Endothelial cell of umbilical vein (primary cell): Measurements from ENCODE around the gene IGSF9B. TPM values are rescaled to one million over a fixed set of nuclear protein-coding genes. Genes with fewer than 3 reads are reported as not detected.

Experiments used
- BruUV-seq: library from RNA; stranded (reverse); fragments of 400-500 nt; replicated peaks from 2 replicates; lab custom pipeline; 2021; lab: Mats Ljungman, UMichigan
- CTCF ChIA-PET: fragments of 300-600, 350-600 bp; sonication (Branson Sonifier 250); formaldehyde crosslinking; loops from one replicate; lab custom pipeline; 2021; ENCODE audit warnings: antibody characterized with exemption, inconsistent platforms; lab: Charles Lee
- POLR2A ChIA-PET: fragments of 300-600, 350-600 bp; sonication (Branson Sonifier 250); formaldehyde crosslinking; loops from one replicate; lab custom pipeline; 2021; ENCODE audit warnings: antibody characterized with exemption, inconsistent platforms; lab: Charles Lee
- DNase-seq: peaks from one replicate; pipeline ENCODE4 v3.0.0-alpha.2; 2011; ENCODE audit warnings: low read depth, low spot score
- FAIRE-seq: peaks from 2 replicates; lab custom pipeline; 2011; peaks lifted over from hg19 to GRCh38; lab: Jason Lieb, UNC
- H2AFZ ChIP-seq: 2 replicates; pipeline ENCODE4 v1.6.0; 2012; ENCODE audit warnings: low read depth, low read length, control low read depth, inconsistent platforms
- H3K27ac ChIP-seq: 2 replicates; pipeline ENCODE4 v1.5.1; 2011; ENCODE audit warnings: low read depth, mild to moderate bottlenecking, control low read depth, low read length, moderate library complexity; ENCODE audit not compliant: insufficient read depth
- H3K27me3 ChIP-seq, 2 experiments: 2 replicates each; pipeline versions ENCODE4 v1.6.0 to v1.6.1; 2011; ENCODE audit warnings: low read length in 2 of 2, mixed read lengths in 1 of 2; ENCODE audit not compliant: control insufficient read depth in 2 of 2, insufficient read depth in 2 of 2
- H3K36me3 ChIP-seq, 2 experiments: 2 replicates in 1 of 2; 3 replicates in 1 of 2; pipeline ENCODE4 v1.5.1; 2011; ENCODE audit warnings: low read length in 2 of 2, mild to moderate bottlenecking in 1 of 2, moderate library complexity in 1 of 2; ENCODE audit not compliant: control insufficient read depth in 2 of 2, insufficient read depth in 2 of 2; ENCODE audit errors: extremely low read depth in 1 of 2
- H3K4me1 ChIP-seq: 3 replicates; pipeline ENCODE4 v1.5.1; 2011; ENCODE audit warnings: mild to moderate bottlenecking, low read length; ENCODE audit not compliant: control insufficient read depth, insufficient read depth; ENCODE audit errors: extremely low read depth
- H3K4me2 ChIP-seq: 2 replicates; pipeline ENCODE4 v1.6.1; 2011; ENCODE audit warnings: low read length, control low read depth, mixed read lengths; ENCODE audit not compliant: insufficient read depth
- H3K4me3 ChIP-seq, 3 experiments: fragments of 200-600 bp in 1 of 3; sonication (generic), shearing (Covaris generic) in 1 of 3; replicated peaks in 1 of 3; 2 replicates each; pipeline ENCODE4 v1.5.1; 2011 to 2016; ENCODE audit warnings: control low read depth in 3 of 3, low read length in 3 of 3, mild to moderate bottlenecking in 2 of 3, inconsistent platforms in 1 of 3, low read depth in 1 of 3, moderate library complexity in 1 of 3; ENCODE audit not compliant: insufficient read depth in 1 of 3
- H3K79me2 ChIP-seq: 2 replicates; pipeline ENCODE4 v1.6.0; 2012; ENCODE audit warnings: low read length, inconsistent platforms; ENCODE audit not compliant: control insufficient read depth, insufficient read depth
- H3K9ac ChIP-seq: replicated peaks from 2 replicates; pipeline ENCODE3; 2011; ENCODE audit warnings: low read length, control low read depth; ENCODE audit not compliant: insufficient read depth; ENCODE audit errors: extremely low read depth
- H3K9me1 ChIP-seq: replicated peaks from 3 replicates; pipeline ENCODE4 v1.6.0; 2011; ENCODE audit warnings: mild to moderate bottlenecking, low read length; ENCODE audit not compliant: control insufficient read depth, insufficient read depth; ENCODE audit errors: extremely low read depth
- H3K9me3 ChIP-seq: replicated peaks from 2 replicates; pipeline ENCODE4 v1.5.1; 2012; ENCODE audit warnings: low read length, inconsistent platforms; ENCODE audit not compliant: control insufficient read depth, insufficient read depth
- H4K20me1 ChIP-seq: replicated peaks from 2 replicates; pipeline ENCODE3; 2011; ENCODE audit warnings: mild to moderate bottlenecking, low read length; ENCODE audit not compliant: control insufficient read depth, insufficient read depth; ENCODE audit errors: extremely low read depth
- EZH2 ChIP-seq: IDR thresholded peaks from 2 replicates; pipeline ENCODE4 v1.6.1; 2012; ENCODE audit warnings: borderline replicate concordance, low read depth, mild to moderate bottlenecking, moderate library complexity, low read length, inconsistent platforms; ENCODE audit not compliant: severe bottlenecking
- FOS ChIP-seq: IDR thresholded peaks from 2 replicates; pipeline ENCODE4 v1.6.1; 2011; ENCODE audit warnings: mild to moderate bottlenecking, low read length, moderate library complexity, borderline replicate concordance; ENCODE audit not compliant: insufficient read depth
- GATA2 ChIP-seq: IDR thresholded peaks from 2 replicates; pipeline ENCODE4 v1.7.0; 2011; ENCODE audit warnings: low read depth, mild to moderate bottlenecking, moderate library complexity, mixed read lengths, low read length; ENCODE audit not compliant: insufficient read length, insufficient read depth
- JUN ChIP-seq: IDR thresholded peaks from 2 replicates; pipeline ENCODE4 v1.6.1; 2011; ENCODE audit warnings: borderline replicate concordance, low read depth; ENCODE audit not compliant: insufficient read length, insufficient read depth
- MYC ChIP-seq: IDR thresholded peaks from one replicate; pipeline ENCODE4 v1.6.1; 2011; ENCODE audit warnings: mild to moderate bottlenecking, low read depth, low read length
- POLR2A ChIP-seq: IDR thresholded peaks from 2 replicates; pipeline ENCODE4 v1.6.1; 2012; ENCODE audit warnings: low read depth, mild to moderate bottlenecking, control low read depth, low read length
- POLR2AphosphoS5 ChIP-seq: IDR thresholded peaks from 2 replicates; pipeline ENCODE4 v1.6.1; 2012; ENCODE audit warnings: low read depth, mild to moderate bottlenecking, control low read depth, low read length, moderate library complexity; ENCODE audit not compliant: insufficient read depth
- dilution Hi-C: fragments of 300-500 bp; cut with MboI; formaldehyde crosslinking; loops from one replicate; pipeline ENCODE4 v1.15.0; 2019; ENCODE audit warnings: low sequenced_read_pairs; ENCODE audit not compliant: extremely low pct_ligation_motif_present
- intact Hi-C: fragments of 100-400 bp; cut with micrococcal nuclease; formaldehyde crosslinking; loops from one replicate; pipeline ENCODE4 v1.10.0; 2022
- polyA plus RNA-seq, 4 experiments: library from polyadenylated mRNA; depleted of rRNA in 3 of 4; stranded (reverse) in 3 of 4; unstranded in 1 of 4; fragments of >200 nt; gene quantifications; 2 replicates each; pipeline versions ENCODE4 v1.2.1 to v1.2.3, GENCODE V29; 2011 to 2012; ENCODE audit warnings: missing spikeins in 1 of 4
- total RNA-seq: library from RNA; stranded (reverse); gene quantifications from 2 replicates; pipeline ENCODE4 v1.2.3, GENCODE V29; 2021
- TF ChIP-seq, protein P1 (sequence below), 2 donors: IDR thresholded peaks; 1 replicate in 1 of 2; 2 replicates in 1 of 2; pipeline ENCODE4 v1.5.1; 2011; ENCODE audit warnings: low read length in 2 of 2, mild to moderate bottlenecking in 2 of 2, moderate library complexity in 2 of 2, control low read depth in 1 of 2, inconsistent platforms in 1 of 2, low read depth in 1 of 2; ENCODE audit not compliant: insufficient read depth in 1 of 2; ENCODE audit errors: extremely low read depth in 1 of 2
- TF ChIP-seq, protein P2 (sequence below): IDR thresholded peaks from 2 replicates; pipeline ENCODE4 v1.6.1; 2011; ENCODE audit not compliant: insufficient read depth, insufficient read length

The IGSF9B gene
- total and polyA plus RNA-seq, 2 donors (not counting 3 experiments of a cell fraction or from before 2014, with no cell fraction given), result 0.15 to 0.18 TPM

DNA sequence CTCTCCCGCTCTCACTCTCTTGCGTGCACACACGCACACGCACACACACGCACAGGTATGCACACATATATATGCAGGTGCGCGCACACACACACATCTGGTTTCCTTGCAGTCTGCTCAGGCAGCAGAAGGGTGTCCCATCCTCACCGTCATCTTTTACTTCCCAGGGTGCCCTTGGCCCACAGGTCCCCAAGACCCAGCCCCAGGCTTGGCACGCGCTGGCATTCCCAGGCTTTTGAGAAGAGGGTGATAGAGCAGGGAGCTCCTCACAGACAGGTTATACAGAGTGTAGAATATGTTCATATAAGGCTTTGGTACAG is 59.5 kb downstream of the IGSF9B start:
- dilution Hi-C loops (no loop called here), intact Hi-C loops (no loop called here)
- H3K79me2 ChIP-seq, result no peaks in the 10 kb centered on the region
- TF ChIP-seq POLR2AphosphoS5 (no peak), POLR2A (no peak), FOS (no peak), JUN (no peak), EZH2 (no peak), GATA2 (no peak), MYC (no peak)
- TF ChIP-seq, protein P1, sequence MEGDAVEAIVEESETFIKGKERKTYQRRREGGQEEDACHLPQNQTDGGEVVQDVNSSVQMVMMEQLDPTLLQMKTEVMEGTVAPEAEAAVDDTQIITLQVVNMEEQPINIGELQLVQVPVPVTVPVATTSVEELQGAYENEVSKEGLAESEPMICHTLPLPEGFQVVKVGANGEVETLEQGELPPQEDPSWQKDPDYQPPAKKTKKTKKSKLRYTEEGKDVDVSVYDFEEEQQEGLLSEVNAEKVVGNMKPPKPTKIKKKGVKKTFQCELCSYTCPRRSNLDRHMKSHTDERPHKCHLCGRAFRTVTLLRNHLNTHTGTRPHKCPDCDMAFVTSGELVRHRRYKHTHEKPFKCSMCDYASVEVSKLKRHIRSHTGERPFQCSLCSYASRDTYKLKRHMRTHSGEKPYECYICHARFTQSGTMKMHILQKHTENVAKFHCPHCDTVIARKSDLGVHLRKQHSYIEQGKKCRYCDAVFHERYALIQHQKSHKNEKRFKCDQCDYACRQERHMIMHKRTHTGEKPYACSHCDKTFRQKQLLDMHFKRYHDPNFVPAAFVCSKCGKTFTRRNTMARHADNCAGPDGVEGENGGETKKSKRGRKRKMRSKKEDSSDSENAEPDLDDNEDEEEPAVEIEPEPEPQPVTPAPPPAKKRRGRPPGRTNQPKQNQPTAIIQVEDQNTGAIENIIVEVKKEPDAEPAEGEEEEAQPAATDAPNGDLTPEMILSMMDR (IDR thresholded peaks at IDR 0.05; ENCODE audit: extremely low read depth in 1 of 2, insufficient read depth in 1 of 2, low read depth in 1 of 2, low read length in 2 of 2), result no peak
- TF ChIP-seq, protein P2, sequence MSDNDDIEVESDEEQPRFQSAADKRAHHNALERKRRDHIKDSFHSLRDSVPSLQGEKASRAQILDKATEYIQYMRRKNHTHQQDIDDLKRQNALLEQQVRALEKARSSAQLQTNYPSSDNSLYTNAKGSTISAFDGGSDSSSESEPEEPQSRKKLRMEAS, result no peak
- H3K36me3 ChIP-seq, result no peaks in the 10 kb centered on the region
- no peaks in the 10 kb centered on the region for H3K9me3 ChIP-seq
- no peaks in the 10 kb centered on the region for H3K9me1 ChIP-seq
- no peak overlapping the region for H3K9ac ChIP-seq
- H3K4me1 ChIP-seq, result no peaks in the 10 kb centered on the region
- H4K20me1 ChIP-seq, result no peaks in the 10 kb centered on the region
- H3K27me3 ChIP-seq, result no peaks in the 10 kb centered on the region
- H3K4me2 ChIP-seq, result no peak overlapping the region
- no peak overlapping the region for H2AFZ ChIP-seq
- no peak overlapping the region for H3K27ac ChIP-seq
- DNase-seq, result no peak
- no peak overlapping the region for H3K4me3 ChIP-seq
- no peak for FAIRE-seq
- ChIA-PET POLR2A (no interaction called here), CTCF (no interaction called here)
- no TSS peak for BruUV-seq
